K562 (cell line): ENCODE results near the gene LSM14B. TPM values are rescaled to one million over a fixed set of nuclear protein-coding genes. Genes with fewer than 3 reads are reported as not detected.

Experiments
- DDX20 ChIP-seq: fragments of 450-650 bp; IDR thresholded peaks from 2 replicates; pipeline ENCODE4 v1.6.1; 2016; ENCODE audit warnings: missing genetic modification characterization, low read depth, mild to moderate bottlenecking, missing compliant biosample characterization, moderate library complexity
- HDAC8 ChIP-seq: fragments of 450-650 bp; IDR thresholded peaks from 2 replicates; pipeline ENCODE4 v1.6.1; 2016; ENCODE audit warnings: mild to moderate bottlenecking, missing genetic modification characterization, moderate library complexity, missing compliant biosample characterization
- MTA1 ChIP-seq: fragments of 450-650 bp; IDR thresholded peaks from 2 replicates; pipeline ENCODE4 v1.6.1; 2017; ENCODE audit warnings: borderline replicate concordance
- MYC ChIP-seq, 2 experiments: fragments of 250-450 bp in 1 of 2; sonication (Bioruptor Pico) in 1 of 2; IDR thresholded peaks; 2 replicates each; pipeline versions ENCODE4 v1.5.1 to v1.6.1; 2012 to 2021; ENCODE audit warnings: low read depth in 2 of 2, borderline replicate concordance in 1 of 2, improper control_type of control experiment in 1 of 2, low read length in 1 of 2, mild to moderate bottlenecking in 1 of 2, moderate library complexity in 1 of 2
- SNIP1 ChIP-seq: fragments of 450-650 bp; IDR thresholded peaks from 2 replicates; pipeline ENCODE4 v1.7.1; 2017; ENCODE audit warnings: low read depth, mild to moderate bottlenecking
- ZNF140 ChIP-seq: fragments of 250-450 bp; sonication (Bioruptor Pico); IDR thresholded peaks from 2 replicates; pipeline ENCODE4 v1.8.0; 2021; ENCODE audit warnings: moderate library complexity, mild to moderate bottlenecking, inconsistent platforms
- ZNF551 ChIP-seq: fragments of 250-450 bp; sonication (Bioruptor Pico); IDR thresholded peaks from 2 replicates; pipeline ENCODE4 v1.5.0; 2021; ENCODE audit warnings: mild to moderate bottlenecking, moderate library complexity
- polyA plus RNA-seq, 8 experiments: library from polyadenylated mRNA; depleted of rRNA in 4 of 8; stranded (reverse) in 5 of 8; unstranded in 3 of 8; fragments of >200 nt; fragmentation: Nextera tagmentation in 2 of 8; fragmentation: Illumina TruSeq in 1 of 8; extraction: Ambion mirVana in 2 of 8; extraction: Trizol in 1 of 8; gene quantifications; 2 replicates each; pipeline versions ENCODE4 v1.2.1 to v1.2.3, GENCODE V29; 2011 to 2014; ENCODE audit warnings: inconsistent platforms in 1 of 8, missing spikeins in 1 of 8
- total RNA-seq, 7 experiments: library from RNA; depleted of rRNA in 6 of 7; stranded (reverse); fragments of >200 nt in 6 of 7; fragmentation: Illumina TruSeq in 2 of 7; extraction: Trizol in 2 of 7; gene quantifications; 2 replicates each; pipeline versions ENCODE4 v1.2.1 to v1.2.3, GENCODE V29; 2011 to 2021; ENCODE audit warnings: low replicate concordance in 1 of 7
- TF ChIP-seq, protein P1 (sequence below), 2 experiments: IDR thresholded peaks; 2 replicates each; pipeline ENCODE4 v1.6.1; 2011; ENCODE audit warnings: borderline replicate concordance in 1 of 2, control low read depth in 1 of 2, low read depth in 1 of 2, low read length in 1 of 2, mild to moderate bottlenecking in 1 of 2, mixed read lengths in 1 of 2, moderate library complexity in 1 of 2; ENCODE audit not compliant: insufficient read depth in 1 of 2, insufficient read length in 1 of 2, poor library complexity in 1 of 2, severe bottlenecking in 1 of 2; ENCODE audit errors: extremely low read depth in 1 of 2
- TF ChIP-seq, protein P2 (sequence below), 2 experiments: fragments of 450-650 bp; IDR thresholded peaks; 2 replicates each; pipeline ENCODE4 v1.6.1; 2016; ENCODE audit warnings: mild to moderate bottlenecking in 2 of 2, borderline replicate concordance in 1 of 2, low read depth in 1 of 2, moderate library complexity in 1 of 2
- TF ChIP-seq, protein P3 (sequence below): sonication (generic); formaldehyde crosslinking; IDR thresholded peaks from 2 replicates; pipeline ENCODE4 v1.8.0; 2022; ENCODE audit warnings: mild to moderate bottlenecking, missing genetic modification reagents
- TF ChIP-seq, protein P4 (sequence below): fragments of 250-450 bp; sonication (Bioruptor Pico); IDR thresholded peaks from 2 replicates; pipeline ENCODE4 v1.4.0; 2020; ENCODE audit warnings: mild to moderate bottlenecking

Gene LSM14B
- total and polyA plus RNA-seq, 9 of the 15 experiments (the other 6 are each of a cell fraction or from before 2014, with no cell fraction given): 0.66 to 36.0 (median 20.2) TPM

DNA sequence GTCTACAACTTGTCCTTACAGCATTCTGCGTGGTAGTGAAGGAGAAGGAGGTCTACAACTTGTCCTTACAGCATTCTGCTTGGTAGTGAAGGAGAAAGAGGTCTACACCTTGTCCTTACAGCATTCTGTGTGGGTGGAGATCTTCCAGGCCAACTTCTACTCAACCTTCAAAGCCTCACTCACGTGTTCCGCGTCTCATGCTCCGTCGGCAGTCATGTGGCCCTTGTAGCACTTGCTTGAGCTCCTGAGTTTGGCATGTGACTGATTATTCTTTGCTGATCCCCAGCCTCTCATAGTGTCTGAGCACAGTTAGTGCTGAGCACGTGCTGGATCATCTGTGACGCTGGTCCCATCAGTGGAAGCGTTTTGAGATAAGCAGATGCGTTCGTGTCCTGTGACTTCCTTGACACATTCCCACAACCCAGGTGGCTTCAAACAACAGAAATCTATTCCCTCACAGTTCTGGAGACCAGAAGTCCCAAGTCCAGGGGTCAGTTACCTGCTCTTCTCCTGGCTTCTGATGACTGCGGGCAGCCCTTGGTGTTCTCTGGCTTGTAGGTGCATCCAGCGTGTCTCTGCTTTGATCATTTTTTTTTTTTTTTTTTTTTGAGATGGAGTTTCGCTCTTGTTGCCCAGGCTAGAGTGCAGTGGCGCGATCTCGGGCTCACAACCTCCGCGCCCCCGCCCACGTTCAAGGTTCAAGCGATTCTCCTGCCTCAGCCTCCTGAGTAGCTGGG is 23.9 kb downstream of the LSM14B start (continued):
- TF ChIP-seq, protein P1, sequence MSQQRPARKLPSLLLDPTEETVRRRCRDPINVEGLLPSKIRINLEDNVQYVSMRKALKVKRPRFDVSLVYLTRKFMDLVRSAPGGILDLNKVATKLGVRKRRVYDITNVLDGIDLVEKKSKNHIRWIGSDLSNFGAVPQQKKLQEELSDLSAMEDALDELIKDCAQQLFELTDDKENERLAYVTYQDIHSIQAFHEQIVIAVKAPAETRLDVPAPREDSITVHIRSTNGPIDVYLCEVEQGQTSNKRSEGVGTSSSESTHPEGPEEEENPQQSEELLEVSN (IDR thresholded peaks at IDR 0.05; ENCODE audit: borderline replicate concordance in 1 of 2, extremely low read depth in 1 of 2, insufficient read depth in 1 of 2, insufficient read length in 1 of 2, low read depth in 1 of 2, low read length in 1 of 2, poor library complexity in 1 of 2, severe bottlenecking in 1 of 2): peak; percentile 91 to 94
- TF ChIP-seq, protein P2, sequence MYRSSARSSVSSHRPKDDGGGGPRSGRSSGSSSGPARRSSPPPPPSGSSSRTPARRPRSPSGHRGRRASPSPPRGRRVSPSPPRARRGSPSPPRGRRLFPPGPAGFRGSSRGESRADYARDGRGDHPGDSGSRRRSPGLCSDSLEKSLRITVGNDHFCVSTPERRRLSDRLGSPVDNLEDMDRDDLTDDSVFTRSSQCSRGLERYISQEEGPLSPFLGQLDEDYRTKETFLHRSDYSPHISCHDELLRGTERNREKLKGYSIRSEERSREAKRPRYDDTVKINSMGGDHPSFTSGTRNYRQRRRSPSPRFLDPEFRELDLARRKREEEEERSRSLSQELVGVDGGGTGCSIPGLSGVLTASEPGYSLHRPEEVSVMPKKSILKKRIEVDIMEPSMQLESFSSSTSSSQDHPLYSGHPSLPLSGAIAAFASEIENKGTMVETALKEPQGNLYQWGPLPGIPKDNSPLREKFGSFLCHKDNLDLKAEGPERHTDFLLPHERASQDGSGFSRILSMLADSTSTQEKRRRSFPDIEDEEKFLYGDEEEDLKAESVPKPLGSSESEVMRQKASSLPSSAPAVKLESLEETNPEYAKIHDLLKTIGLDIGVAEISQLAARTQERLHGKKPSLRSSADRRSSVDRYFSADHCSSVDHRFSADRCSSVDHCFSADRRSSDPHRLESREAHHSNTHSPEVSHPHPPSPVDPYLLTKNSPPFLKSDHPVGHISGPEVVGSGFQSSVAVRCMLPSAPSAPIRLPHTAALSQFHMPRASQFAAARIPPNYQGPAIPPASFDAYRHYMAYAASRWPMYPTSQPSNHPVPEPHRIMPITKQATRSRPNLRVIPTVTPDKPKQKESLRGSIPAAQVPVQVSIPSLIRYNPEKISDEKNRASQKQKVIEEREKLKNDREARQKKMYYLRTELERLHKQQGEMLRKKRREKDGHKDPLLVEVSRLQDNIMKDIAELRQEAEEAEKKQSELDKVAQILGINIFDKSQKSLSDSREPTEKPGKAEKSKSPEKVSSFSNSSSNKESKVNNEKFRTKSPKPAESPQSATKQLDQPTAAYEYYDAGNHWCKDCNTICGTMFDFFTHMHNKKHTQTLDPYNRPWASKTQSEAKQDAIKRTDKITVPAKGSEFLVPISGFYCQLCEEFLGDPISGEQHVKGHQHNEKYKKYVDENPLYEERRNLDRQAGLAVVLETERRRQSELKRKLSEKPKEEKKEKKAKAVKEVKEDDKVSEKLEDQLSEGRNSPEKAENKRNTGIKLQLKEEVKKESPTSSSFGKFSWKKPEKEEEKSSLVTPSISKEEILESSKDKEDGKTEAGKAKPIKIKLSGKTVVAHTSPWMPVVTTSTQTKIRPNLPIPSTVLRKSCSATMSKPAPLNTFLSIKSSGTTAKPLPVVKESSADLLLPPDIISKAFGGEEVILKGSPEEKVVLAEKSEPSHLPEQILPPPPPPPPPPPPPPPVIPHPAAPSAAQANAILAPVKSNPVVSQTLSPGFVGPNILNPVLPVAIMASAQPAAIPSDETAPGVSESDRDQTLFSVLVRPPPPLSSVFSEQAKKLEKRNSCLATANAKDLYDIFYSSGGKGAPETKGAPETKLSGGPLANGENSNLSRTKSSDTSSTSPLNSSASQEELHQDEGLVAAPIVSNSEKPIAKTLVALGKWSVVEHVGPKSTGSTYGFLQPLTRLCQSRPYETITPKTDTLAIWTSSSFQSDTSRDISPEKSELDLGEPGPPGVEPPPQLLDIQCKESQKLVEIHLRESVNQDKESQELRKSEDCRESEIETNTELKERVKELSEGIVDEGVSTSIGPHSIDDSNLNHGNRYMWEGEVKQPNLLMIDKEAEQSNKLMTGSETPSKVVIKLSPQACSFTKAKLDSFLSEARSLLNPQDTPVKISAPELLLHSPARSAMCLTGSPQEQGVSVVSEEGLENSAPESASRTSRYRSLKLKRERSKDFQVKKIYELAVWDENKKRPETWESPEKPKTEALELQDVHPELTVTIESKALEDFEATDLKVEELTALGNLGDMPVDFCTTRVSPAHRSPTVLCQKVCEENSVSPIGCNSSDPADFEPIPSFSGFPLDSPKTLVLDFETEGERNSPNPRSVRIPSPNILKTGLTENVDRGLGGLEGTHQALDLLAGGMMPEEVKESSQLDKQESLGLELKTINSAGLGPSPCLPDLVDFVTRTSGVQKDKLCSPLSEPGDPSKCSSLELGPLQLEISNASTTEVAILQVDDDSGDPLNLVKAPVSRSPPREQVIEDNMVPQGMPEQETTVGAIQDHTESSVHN (IDR thresholded peaks at IDR 0.05; ENCODE audit: borderline replicate concordance in 1 of 2, low read depth in 1 of 2): peak in 1 of 2 experiments; percentile 97; a peak in 2 of 4 replicates
- TF ChIP-seq ZNF140 (CRISPR knock-in tag): no peak
- peak; percentile 57; the same call in 1 of the 2 replicates for TF ChIP-seq HDAC8 (tag)
- no peak for TF ChIP-seq DDX20 (tag)
- TF ChIP-seq MTA1: peak; percentile 83
- no peak for TF ChIP-seq SNIP1
- TF ChIP-seq, protein P3, sequence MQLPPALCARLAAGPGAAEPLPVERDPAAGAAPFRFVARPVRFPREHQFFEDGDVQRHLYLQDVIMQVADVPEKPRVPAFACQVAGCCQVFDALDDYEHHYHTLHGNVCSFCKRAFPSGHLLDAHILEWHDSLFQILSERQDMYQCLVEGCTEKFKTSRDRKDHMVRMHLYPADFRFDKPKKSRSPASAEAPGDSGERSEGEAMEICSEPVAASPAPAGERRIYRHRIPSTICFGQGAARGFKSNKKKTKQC (CRISPR knock-in tag): peak; percentile 72; the same call in 1 of the 2 replicates
- TF ChIP-seq ZNF551 (CRISPR knock-in tag): no peak
- TF ChIP-seq, protein P4, sequence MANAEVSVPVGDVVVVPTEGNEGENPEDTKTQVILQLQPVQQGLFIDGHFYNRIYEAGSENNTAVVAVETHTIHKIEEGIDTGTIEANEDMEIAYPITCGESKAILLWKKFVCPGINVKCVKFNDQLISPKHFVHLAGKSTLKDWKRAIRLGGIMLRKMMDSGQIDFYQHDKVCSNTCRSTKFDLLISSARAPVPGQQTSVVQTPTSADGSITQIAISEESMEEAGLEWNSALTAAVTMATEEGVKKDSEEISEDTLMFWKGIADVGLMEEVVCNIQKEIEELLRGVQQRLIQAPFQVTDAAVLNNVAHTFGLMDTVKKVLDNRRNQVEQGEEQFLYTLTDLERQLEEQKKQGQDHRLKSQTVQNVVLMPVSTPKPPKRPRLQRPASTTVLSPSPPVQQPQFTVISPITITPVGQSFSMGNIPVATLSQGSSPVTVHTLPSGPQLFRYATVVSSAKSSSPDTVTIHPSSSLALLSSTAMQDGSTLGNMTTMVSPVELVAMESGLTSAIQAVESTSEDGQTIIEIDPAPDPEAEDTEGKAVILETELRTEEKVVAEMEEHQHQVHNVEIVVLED (CRISPR knock-in tag): peak; percentile 56
- peak; percentile 91 for TF ChIP-seq MYC (IDR thresholded peaks at IDR 0.05; ENCODE audit: low read depth, low read length)
- no peak for TF ChIP-seq MYC (CRISPR knock-in tag; IDR thresholded peaks at IDR 0.05; ENCODE audit: borderline replicate concordance, low read depth)
